Endodermal cell (in vitro differentiated cells): ENCODE results near the gene DYNC1I2. TPM values are rescaled to one million over a fixed set of nuclear protein-coding genes. Genes with fewer than 3 reads are reported as not detected.
A peak's percentile ranks its signal among the peaks of the same experiment; 100 is the strongest.

ENCODE experiments used
- DNase-seq: peaks from one replicate; pipeline ENCODE4 v3.0.0-alpha.2; 2017
- H3K27ac ChIP-seq: 2 replicates; pipeline ENCODE4 v1.5.1; 2013; ENCODE audit warnings: mild to moderate bottlenecking, low read depth, low read length, moderate library complexity
- H3K27me3 ChIP-seq: 2 replicates; pipeline ENCODE4 v1.6.1; 2013; ENCODE audit warnings: mild to moderate bottlenecking, low read length, moderate library complexity; ENCODE audit not compliant: insufficient read depth, control insufficient read depth, poor library complexity, severe bottlenecking
- H3K36me3 ChIP-seq: 2 replicates; pipeline ENCODE4 v1.7.0; 2013; ENCODE audit warnings: mild to moderate bottlenecking, low read length, moderate library complexity; ENCODE audit not compliant: control insufficient read depth, insufficient read depth
- H3K4me1 ChIP-seq: one replicate; pipeline ENCODE4 v1.7.0; 2013; ENCODE audit warnings: low read length; ENCODE audit not compliant: control insufficient read depth, insufficient read depth
- H3K4me3 ChIP-seq: 2 replicates; pipeline ENCODE4 v1.5.1; 2013; ENCODE audit warnings: mild to moderate bottlenecking, low read length, moderate library complexity
- H3K9ac ChIP-seq: 2 replicates; pipeline ENCODE4 v1.6.1; 2013; ENCODE audit warnings: mild to moderate bottlenecking, low read length, moderate library complexity; ENCODE audit not compliant: poor library complexity, severe bottlenecking; ENCODE audit errors: extremely low read depth
- H3K9me3 ChIP-seq: 2 replicates; pipeline ENCODE4 v1.6.1; 2013; ENCODE audit warnings: mild to moderate bottlenecking, low read length, moderate library complexity; ENCODE audit not compliant: control insufficient read depth
- H3K27ac Mint-ChIP-seq: 2 replicates; pipeline ENCODE4 v1.8.0; 2020; ENCODE audit warnings: mixed read lengths
- H3K27me3 Mint-ChIP-seq: 2 replicates; pipeline ENCODE4 v1.8.0; 2021; ENCODE audit warnings: mild to moderate bottlenecking, mixed read lengths; ENCODE audit not compliant: insufficient read depth
- H3K36me3 Mint-ChIP-seq: 2 replicates; pipeline ENCODE4 v1.8.0; 2020; ENCODE audit warnings: low read depth, mixed read lengths
- H3K4me1 Mint-ChIP-seq: 2 replicates; pipeline ENCODE4 v1.8.0; 2020; ENCODE audit warnings: mixed read lengths
- H3K4me3 Mint-ChIP-seq: 2 replicates; pipeline ENCODE4 v1.8.0; 2020; ENCODE audit warnings: mild to moderate bottlenecking, moderate library complexity, mixed read lengths
- H3K9me3 Mint-ChIP-seq: 2 replicates; pipeline ENCODE4 v1.8.0; 2020; ENCODE audit warnings: mild to moderate bottlenecking, mixed read lengths
- CTCF ChIP-seq: fragments of 200-600 bp; sonication (generic); conservative IDR thresholded peaks from 2 replicates; pipeline ENCODE4 v1.5.0; 2021; ENCODE audit warnings: antibody characterized with exemption, mild to moderate bottlenecking
- WGBS, 2 experiments: methylation state at CpG; one replicate each; pipeline versions ENCODE4 v1.1.5 to v1.1.7; 2013; ENCODE audit warnings: missing lambda C conversion rate in 2 of 2, mixed read lengths in 1 of 2; ENCODE audit not compliant: insufficient coverage in 1 of 2, insufficient read length in 1 of 2; 5-methylcytosine and 5-hydroxymethylcytosine counted together
- total RNA-seq, 2 donors: library from RNA; stranded (reverse); fragmentation: NEBNext Ultra II Directional in 1 of 2; extraction: Animal tissue kit (Norgen Biotek cat#: 25700) in 1 of 2; gene quantifications; 2 replicates in 1 of 2; 3 replicates in 1 of 2; pipeline ENCODE4 v1.2.1, GENCODE V29; 2021

The DYNC1I2 gene
- total RNA-seq, 2 donors from 2014 or later, result 98.5 to 99.4 TPM

- Histone ChIP-seq H3K27me3 (no peaks in the 10 kb centered on the region), H3K36me3 (peaks cover 58% of the 10 kb centered on the region), H3K4me3 (no peak overlapping the region), H3K27ac (peak overlapping the region; percentile 34), H3K4me1 (no peaks in the 10 kb centered on the region), H3K9ac (no peak overlapping the region), H3K9me3 (no peaks in the 10 kb centered on the region)
- Mint-ChIP-seq H3K27me3 (no peaks in the 10 kb centered on the region), H3K4me3 (no peak overlapping the region), H3K9me3 (no peaks in the 10 kb centered on the region), H3K4me1 (peaks cover 11% of the 10 kb centered on the region), H3K27ac (no peak overlapping the region), H3K36me3 (peaks cover 29% of the 10 kb centered on the region)
- peak; percentile 59 for TF ChIP-seq CTCF
- DNase-seq, result peak; percentile 68
- WGBS, 2 experiments, result 87 to 93% methylated on average over 10 to 12 of the region's 12 CpGs
Observed at GRCh38 chr2:171723716-171724683, 36.7 kb downstream of the DYNC1I2 start.

- Histone ChIP-seq H3K36me3 (peaks cover 67% of the 10 kb centered on the region), H3K27ac (no peak overlapping the region)
- H3K27me3 Mint-ChIP-seq, result no peaks in the 10 kb centered on the region
Observed at GRCh38 chr2:171726847-171727450, 39.7 kb downstream of the DYNC1I2 start.

More at GRCh38 chr2:171726847-171727450, 39.7 kb downstream of the DYNC1I2 start:
- H3K36me3 Mint-ChIP-seq, result peaks cover 48% of the 10 kb centered on the region
- DNase-seq, result no peak
- 100% methylated on average over 1 of the region's 1 CpG for WGBS, 2 experiments
- H3K9me3 Mint-ChIP-seq, result no peaks in the 10 kb centered on the region
- H3K4me1 ChIP-seq, result no peaks in the 10 kb centered on the region
- H3K27me3 ChIP-seq, result no peaks in the 10 kb centered on the region
- TF ChIP-seq CTCF, result no peak
- no peak overlapping the region for H3K27ac Mint-ChIP-seq
- H3K4me3 Mint-ChIP-seq, result no peak overlapping the region
- peaks cover 11% of the 10 kb centered on the region for H3K4me1 Mint-ChIP-seq
- no peak overlapping the region for H3K9ac ChIP-seq
- H3K9me3 ChIP-seq, result no peaks in the 10 kb centered on the region
- no peak overlapping the region for H3K4me3 ChIP-seq
